GM19193 (cell line): Measurements from ENCODE around the gene C2orf78.

Experiments
- POLR2A ChIP-seq: IDR thresholded peaks from 4 replicates; pipeline ENCODE4 v1.6.1; 2011; ENCODE audit not compliant: insufficient read depth, insufficient read length; ENCODE audit errors: extremely low read depth

Gene C2orf78

GRCh38 chr2:73766994-73767393, 17.0 kb upstream of the C2orf78 start:
- TF ChIP-seq POLR2A = no peak

- no peak for TF ChIP-seq POLR2A
These were observed 13.3 kb upstream of the C2orf78 start for GRCh38 chr2:73770725-73771124.

- no peak for TF ChIP-seq POLR2A
These were observed 11.2 kb upstream of the C2orf78 start for GRCh38 chr2:73772819-73773218.

GRCh38 chr2:73776381-73776780, 7.6 kb upstream of the C2orf78 start:
- no peak for TF ChIP-seq POLR2A

GRCh38 chr2:73776869-73777519, 7.0 kb upstream of the C2orf78 start:
- no peak for TF ChIP-seq POLR2A

GRCh38 chr2:73779467-73780236, 4.3 kb upstream of the C2orf78 start, which contains the start of gene DUSP11:
DUSP11 (minus strand) TSS chr2:73780103; CDS start chr2:73779974, 129 bp downstream.
- TF ChIP-seq POLR2A = peak; percentile 90

- TF ChIP-seq POLR2A = no peak
These were observed 3.8 kb upstream of the C2orf78 start for GRCh38 chr2:73780237-73780582.

GRCh38 chr2:73811878-73812277, 27.9 kb downstream of the C2orf78 start:
- no peak for TF ChIP-seq POLR2A

- TF ChIP-seq POLR2A = no peak
These were observed 28.7 kb downstream of the C2orf78 start for GRCh38 chr2:73812635-73813034.

- TF ChIP-seq POLR2A = no peak
These were observed 34.3 kb downstream of the C2orf78 start for GRCh38 chr2:73818296-73818695.

GRCh38 chr2:73821227-73821626, 37.2 kb downstream of the C2orf78 start:
- TF ChIP-seq POLR2A = peak; percentile 27

GRCh38 chr2:73821669-73822068, 37.7 kb downstream of the C2orf78 start:
- TF ChIP-seq POLR2A = no peak

- no peak for TF ChIP-seq POLR2A
These were observed 38.3 kb downstream of the C2orf78 start for GRCh38 chr2:73822276-73822675.

- TF ChIP-seq POLR2A = no peak
These were observed 39.0 kb downstream of the C2orf78 start for GRCh38 chr2:73822991-73823390.

GRCh38 chr2:73823416-73823815, 39.4 kb downstream of the C2orf78 start:
- TF ChIP-seq POLR2A = no peak

- TF ChIP-seq POLR2A = no peak
These were observed 40.0 kb downstream of the C2orf78 start for GRCh38 chr2:73823916-73824523.
